ENCODE data around the gene SYNC.
"Not testable (repeated sequence)": the region's sequence is repeated elsewhere in the genome, so short reads cannot be mapped to it uniquely, and the experiment has no call there.

Gene SYNC

DNA sequence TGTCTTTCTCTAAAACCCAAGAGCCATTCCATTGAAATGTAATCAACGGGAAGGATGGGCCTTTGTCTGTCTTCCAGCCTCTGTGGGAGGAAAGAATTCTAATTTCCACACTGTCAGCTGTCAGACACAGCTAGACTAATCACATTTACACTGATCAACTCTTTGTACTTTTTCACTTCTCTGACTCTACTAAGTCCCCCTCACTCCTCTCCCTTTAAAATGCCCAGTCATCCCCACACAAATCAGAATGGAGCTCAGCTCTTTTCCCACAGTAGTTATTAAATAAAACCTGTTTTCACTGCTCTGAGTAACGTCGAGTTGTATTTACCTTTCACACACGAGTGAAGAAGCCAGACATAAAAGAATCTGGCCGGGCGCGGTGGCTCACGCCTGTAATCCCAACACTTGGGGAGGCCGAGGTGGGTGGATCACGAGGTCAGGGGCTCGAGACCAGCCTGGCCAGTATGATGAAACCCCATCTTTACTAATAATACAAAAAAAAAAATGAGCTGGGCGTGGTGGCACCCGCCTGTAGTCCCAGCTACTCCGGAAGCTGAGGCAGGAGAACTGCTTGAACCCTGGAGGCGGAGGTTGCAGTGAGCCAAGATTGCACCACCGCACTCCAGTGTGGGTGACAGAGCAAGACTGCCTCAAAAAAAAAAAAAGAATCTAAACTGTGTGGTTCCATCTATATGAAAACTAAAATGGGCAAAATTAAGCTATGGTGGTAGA, 65.5 kb downstream of the SYNC start:
- TF ChIP-seq, protein P1, sequence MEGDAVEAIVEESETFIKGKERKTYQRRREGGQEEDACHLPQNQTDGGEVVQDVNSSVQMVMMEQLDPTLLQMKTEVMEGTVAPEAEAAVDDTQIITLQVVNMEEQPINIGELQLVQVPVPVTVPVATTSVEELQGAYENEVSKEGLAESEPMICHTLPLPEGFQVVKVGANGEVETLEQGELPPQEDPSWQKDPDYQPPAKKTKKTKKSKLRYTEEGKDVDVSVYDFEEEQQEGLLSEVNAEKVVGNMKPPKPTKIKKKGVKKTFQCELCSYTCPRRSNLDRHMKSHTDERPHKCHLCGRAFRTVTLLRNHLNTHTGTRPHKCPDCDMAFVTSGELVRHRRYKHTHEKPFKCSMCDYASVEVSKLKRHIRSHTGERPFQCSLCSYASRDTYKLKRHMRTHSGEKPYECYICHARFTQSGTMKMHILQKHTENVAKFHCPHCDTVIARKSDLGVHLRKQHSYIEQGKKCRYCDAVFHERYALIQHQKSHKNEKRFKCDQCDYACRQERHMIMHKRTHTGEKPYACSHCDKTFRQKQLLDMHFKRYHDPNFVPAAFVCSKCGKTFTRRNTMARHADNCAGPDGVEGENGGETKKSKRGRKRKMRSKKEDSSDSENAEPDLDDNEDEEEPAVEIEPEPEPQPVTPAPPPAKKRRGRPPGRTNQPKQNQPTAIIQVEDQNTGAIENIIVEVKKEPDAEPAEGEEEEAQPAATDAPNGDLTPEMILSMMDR (IDR thresholded peaks at IDR 0.05; ENCODE audit: borderline replicate concordance, insufficient read depth, low read depth, low read length): no peak
- no peak overlapping the region for H3K4me3 ChIP-seq (ENCODE audit: low read depth, low read length)

DNA sequence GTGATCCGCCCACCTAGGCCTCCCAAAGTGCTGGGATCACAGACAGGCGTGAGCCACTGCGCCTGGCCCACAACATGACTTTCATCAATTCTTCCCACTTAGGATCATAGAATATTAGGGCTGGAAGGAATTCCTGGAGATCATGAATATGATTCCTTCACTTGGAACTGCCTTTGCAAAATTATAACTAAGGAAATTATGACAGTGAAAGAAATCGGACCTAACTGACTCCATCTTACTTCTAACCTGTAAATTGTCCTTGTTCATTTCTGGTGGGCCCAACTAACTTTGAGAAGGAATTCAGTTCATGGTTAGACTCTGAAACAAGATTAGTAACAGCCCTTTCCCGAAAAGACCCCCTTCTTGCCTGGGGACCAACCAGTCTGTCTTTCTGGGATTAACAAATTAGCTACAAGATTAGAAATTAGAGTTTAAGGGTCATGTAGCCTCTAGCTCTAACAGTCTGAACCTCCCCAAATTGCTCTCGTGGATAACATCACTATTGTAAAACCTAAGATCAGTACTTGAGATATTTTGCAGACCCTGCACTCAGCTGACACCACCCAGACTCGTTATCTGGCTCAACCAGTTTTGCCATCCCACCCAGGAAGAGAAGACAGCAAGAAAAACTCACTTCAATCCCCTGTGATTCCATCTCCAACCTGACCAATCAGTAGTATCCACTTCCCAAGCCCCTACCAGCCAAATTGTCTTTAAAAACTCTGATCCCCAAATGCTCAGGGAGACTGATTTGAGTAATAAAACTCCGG, 66.9 kb downstream of the SYNC start:
- H3K4me3 ChIP-seq (ENCODE audit: low read depth, low read length): no peak overlapping the region
- TF ChIP-seq, protein P1 (IDR thresholded peaks at IDR 0.05; ENCODE audit: borderline replicate concordance, insufficient read depth, low read depth, low read length): no peak

DNA sequence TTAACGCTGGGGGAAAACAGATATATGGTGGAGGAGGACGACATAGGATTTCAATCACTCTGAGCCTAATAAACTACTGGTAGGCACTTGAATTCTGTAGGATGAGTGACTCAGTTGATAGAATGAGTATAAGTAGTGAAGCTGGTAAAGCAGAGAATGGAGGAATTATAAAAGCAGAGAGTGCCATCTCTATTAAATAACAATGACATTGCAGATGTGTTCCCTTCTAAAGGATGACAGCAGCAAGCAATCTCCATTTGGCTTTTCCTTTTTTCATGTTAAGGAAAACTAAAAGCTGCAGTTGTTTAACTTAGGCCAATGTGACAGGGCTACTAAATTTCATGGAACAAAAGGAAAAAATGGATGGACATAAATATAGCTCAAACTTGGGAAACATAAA, 69.7 kb downstream of the SYNC start:
- H3K4me3 ChIP-seq (ENCODE audit: low read depth, low read length): no peak overlapping the region
- TF ChIP-seq, protein P1 (IDR thresholded peaks at IDR 0.05; ENCODE audit: borderline replicate concordance, insufficient read depth, low read depth, low read length): no peak

DNA sequence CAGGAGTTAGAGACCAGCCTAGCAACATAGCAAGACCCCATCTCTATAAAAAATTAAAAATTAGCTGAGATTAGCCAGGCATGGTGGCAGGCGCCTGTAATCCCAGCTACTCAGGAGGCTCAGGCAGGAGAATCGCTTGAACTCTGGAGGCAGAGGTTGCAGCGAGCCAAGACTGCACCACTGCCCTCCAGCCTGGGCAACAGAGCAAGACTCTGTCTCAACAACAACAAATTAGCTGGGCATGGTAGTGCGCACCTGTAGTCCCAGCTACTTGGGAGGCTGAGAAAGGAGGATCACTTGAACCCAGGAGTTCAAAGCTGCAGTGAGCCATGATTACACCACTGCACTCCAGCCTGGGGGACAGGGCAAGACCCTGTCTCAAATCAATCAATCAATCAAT, 72.4 kb downstream of the SYNC start:
- not testable (repeated sequence) for H3K4me3 ChIP-seq (ENCODE audit: low read depth, low read length)
